SK-N-SH (cell line): ENCODE measurements around the gene NAALADL2.

ENCODE experiments used
- CTCF ChIP-seq: fragments of 200-600 bp; sonication (generic); IDR thresholded peaks from 2 replicates; pipeline ENCODE4 v1.6.1; 2017; ENCODE audit warnings: antibody characterized with exemption, mild to moderate bottlenecking, moderate library complexity
- FOXM1 ChIP-seq: IDR thresholded peaks from 2 replicates; pipeline ENCODE4 v1.4.0; 2012; ENCODE audit warnings: low read depth, mild to moderate bottlenecking
- MEF2A ChIP-seq: IDR thresholded peaks from 2 replicates; pipeline ENCODE4 v1.4.0; 2012; ENCODE audit warnings: low read depth, borderline replicate concordance
- NFIC ChIP-seq: IDR thresholded peaks from 2 replicates; pipeline ENCODE4 v1.4.0; 2012; ENCODE audit warnings: borderline replicate concordance
- RXRA ChIP-seq: IDR thresholded peaks from 2 replicates; pipeline ENCODE4 v1.4.0; 2012; ENCODE audit warnings: low read depth, mild to moderate bottlenecking, borderline replicate concordance
- SMC3 ChIP-seq: IDR thresholded peaks from 2 replicates; pipeline ENCODE4 v1.6.1; 2012; ENCODE audit warnings: low read depth, low read length, improper control_type of control experiment
- TAF1 ChIP-seq: IDR thresholded peaks from 2 replicates; pipeline ENCODE4 v1.6.1; 2012; ENCODE audit warnings: low read depth, mild to moderate bottlenecking, low read length, moderate library complexity, borderline replicate concordance
- YY1 ChIP-seq: IDR thresholded peaks from 2 replicates; pipeline ENCODE4 v1.4.0; 2012; ENCODE audit warnings: low read depth, mild to moderate bottlenecking

DNA sequence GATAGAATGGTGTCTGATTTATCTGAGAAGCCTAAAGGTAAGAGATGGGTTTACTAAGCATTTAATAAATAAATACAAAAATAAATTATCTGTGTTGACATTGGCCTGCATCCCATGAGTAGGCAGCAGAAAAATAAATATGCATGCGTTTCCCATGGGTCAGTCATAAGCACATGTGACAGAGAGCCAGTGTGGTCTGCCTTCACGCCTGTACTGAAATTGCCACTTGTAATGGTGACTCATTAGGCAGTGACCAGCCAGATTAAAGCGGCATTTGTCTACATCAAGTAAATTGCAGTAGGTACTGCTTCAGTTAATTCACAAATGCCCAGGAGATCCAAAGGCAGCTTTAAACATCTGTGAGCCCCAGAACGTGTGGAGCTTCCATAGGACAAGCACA, 399.6 kb downstream of the NAALADL2 start:
- TF ChIP-seq CTCF = no peak
- no peak for TF ChIP-seq SMC3
- TF ChIP-seq TAF1 = no peak
- TF ChIP-seq NFIC = no peak
- no peak for TF ChIP-seq RXRA
- TF ChIP-seq YY1 = no peak
- TF ChIP-seq MEF2A = no peak
- no peak for TF ChIP-seq FOXM1
